Epithelial cell of esophagus (primary cell): ENCODE results near the gene RASSF6.

Experiments
- DNase-seq: peaks from one replicate; pipeline ENCODE4 v3.0.0; 2010; ENCODE audit warnings: low read depth
- H3K4me3 ChIP-seq: 2 replicates; pipeline ENCODE4 v1.5.1; 2011; ENCODE audit warnings: mild to moderate bottlenecking, low read length, control low read depth
- TF ChIP-seq, protein P1 (sequence below): IDR thresholded peaks from 2 replicates; pipeline ENCODE4 v1.5.1; 2011; ENCODE audit warnings: low read depth, mild to moderate bottlenecking, low read length, control low read depth, inconsistent platforms; ENCODE audit not compliant: insufficient read depth; ENCODE audit errors: missing control alignments

Gene RASSF6

DNA sequence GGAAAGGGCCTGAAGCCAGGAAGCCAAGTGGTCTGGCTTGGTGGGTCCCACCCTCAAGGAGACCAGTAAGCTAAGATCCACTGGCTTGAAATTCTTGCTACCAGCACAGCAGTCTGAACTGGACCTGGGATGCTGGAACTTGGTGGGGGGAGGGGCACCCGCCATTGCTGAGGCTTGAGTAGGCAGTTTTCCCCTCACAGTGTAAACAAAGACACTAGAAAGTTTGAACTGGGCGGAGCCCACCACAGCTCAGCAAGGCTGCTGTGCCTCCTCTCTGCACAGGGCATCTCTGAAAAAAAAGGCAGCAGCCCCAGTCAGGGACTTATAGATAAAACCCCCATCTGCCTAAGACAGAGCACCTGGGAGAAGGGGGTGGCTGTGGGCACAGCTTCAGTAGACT is 75.6 kb downstream of the RASSF6 start:
- H3K4me3 ChIP-seq: no peak overlapping the region
- TF ChIP-seq, protein P1, sequence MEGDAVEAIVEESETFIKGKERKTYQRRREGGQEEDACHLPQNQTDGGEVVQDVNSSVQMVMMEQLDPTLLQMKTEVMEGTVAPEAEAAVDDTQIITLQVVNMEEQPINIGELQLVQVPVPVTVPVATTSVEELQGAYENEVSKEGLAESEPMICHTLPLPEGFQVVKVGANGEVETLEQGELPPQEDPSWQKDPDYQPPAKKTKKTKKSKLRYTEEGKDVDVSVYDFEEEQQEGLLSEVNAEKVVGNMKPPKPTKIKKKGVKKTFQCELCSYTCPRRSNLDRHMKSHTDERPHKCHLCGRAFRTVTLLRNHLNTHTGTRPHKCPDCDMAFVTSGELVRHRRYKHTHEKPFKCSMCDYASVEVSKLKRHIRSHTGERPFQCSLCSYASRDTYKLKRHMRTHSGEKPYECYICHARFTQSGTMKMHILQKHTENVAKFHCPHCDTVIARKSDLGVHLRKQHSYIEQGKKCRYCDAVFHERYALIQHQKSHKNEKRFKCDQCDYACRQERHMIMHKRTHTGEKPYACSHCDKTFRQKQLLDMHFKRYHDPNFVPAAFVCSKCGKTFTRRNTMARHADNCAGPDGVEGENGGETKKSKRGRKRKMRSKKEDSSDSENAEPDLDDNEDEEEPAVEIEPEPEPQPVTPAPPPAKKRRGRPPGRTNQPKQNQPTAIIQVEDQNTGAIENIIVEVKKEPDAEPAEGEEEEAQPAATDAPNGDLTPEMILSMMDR: no peak
- DNase-seq: no peak

DNA sequence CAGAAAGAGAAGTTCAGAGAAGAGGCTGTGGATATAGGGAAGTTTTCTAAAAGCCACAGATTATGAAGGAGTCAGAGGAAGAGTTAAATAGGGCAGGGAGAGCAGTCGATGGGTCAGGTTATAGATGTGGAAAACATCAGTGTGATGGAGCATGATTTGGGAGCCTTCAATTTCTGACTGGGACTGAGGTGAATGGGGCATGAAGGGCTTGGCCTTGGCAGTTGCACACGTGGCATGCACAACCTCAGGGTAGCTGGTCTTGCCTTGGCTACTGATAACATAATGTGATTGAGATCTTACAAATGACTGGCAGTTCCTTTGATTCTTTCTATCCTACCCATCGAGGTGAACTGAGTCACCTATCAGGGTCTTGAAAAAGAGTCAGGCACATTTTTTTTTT is 79.0 kb downstream of the RASSF6 start:
- DNase-seq: no peak
- TF ChIP-seq, protein P1: no peak
- no peak overlapping the region for H3K4me3 ChIP-seq

DNA sequence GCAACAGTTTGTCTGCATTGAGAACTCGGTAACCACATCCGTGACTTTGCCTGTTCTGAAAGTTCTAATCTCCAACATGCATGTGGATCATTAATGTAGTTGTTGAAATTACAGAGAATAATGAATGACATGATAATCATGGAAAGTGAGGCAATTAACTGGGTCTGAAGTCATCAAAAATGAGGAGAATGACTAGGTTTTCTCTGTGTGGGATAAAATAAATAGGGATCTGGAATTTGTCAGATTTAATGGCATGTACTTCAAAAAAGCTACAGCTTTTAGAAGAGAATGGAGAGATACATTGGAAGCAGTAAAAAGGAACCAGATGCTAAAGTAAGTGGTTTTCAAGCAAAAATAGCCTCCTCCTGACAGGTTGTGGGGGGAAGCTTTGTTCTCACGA is 79.4 kb downstream of the RASSF6 start:
- no peak for DNase-seq
- H3K4me3 ChIP-seq: no peak overlapping the region
- TF ChIP-seq, protein P1: no peak

DNA sequence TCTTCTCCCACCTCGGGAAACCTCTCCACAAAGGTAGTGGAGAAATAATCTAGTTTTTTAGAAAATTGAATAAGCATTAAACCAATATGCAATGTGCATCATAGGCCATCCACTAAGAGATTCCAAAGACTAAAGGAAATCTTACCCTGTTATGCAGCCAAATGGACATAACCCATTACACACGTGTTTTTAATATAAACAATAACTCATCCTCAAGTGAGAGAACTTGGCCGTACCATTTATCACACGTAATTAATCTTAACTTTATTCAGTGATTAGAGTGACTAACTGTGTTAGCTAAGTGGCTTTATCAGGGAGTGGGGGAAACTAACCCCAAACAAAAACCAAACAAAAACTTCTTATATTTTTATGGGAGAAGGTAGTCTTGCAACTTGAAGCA is 80.8 kb downstream of the RASSF6 start:
- no peak overlapping the region for H3K4me3 ChIP-seq
- no peak for DNase-seq
- TF ChIP-seq, protein P1: no peak

DNA sequence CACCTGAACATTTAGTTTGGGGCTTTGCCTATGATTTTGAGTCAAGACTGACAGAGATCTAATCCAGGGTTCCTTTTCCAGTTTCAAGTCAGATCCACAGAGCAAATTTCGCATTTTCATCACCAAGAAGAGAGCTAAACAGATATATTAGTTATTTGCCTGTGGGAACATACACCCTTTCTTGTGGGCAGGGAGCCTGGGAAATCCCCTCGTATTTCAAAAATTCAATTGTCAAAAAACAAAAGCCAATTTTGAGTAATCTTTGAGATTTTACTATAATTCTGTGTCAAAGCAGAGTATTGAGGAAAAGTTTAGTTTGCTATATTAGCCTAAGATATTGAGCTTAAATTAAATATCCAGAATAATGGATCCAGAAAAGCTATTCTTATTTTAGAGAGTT is 82.1 kb downstream of the RASSF6 start:
- no peak overlapping the region for H3K4me3 ChIP-seq
- no peak for DNase-seq
- TF ChIP-seq, protein P1: no peak

DNA sequence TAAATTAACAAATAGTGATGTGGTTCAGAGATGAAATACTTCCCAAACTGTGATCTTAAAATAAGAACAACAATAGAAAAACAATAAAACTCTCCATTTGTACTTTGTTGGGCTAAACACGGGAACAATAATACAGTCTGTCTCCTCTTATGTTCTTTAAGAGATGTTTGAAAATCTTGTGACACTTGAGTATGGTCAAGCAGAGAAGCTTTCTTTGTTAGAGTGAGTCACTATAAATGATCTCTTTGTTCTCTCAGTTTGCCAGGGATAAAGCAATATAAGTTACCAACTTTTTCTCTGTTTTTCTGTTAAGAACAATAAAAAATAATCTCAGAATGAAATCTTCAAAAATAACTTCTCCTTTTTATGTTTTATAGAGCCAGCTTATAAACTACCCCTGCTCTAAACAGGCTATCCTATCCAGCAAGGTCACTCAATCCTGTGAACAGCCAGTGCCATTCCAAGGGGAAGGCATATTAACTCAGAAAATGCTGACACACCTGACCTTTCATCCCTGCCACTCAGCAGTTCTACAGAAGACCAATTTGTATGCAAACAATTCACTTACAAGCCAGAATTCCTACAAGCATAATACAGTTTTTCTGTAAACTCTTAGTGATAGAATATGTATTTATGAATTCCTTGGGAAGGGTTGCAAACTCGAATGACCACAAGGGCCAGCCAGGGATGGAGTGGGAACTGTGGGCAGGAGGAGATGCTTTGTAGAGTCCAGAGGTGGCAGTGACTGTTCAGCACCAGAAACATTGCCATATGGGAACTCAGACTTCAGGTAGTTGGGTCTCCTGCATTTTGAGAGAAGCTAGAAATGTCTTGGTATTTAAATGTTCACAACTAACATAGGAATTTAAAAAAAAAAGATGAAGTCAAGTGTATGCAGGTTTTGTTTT is 86.5 kb downstream of the RASSF6 start:
- no peak for DNase-seq
- no peak overlapping the region for H3K4me3 ChIP-seq
- TF ChIP-seq, protein P1: no peak

DNA sequence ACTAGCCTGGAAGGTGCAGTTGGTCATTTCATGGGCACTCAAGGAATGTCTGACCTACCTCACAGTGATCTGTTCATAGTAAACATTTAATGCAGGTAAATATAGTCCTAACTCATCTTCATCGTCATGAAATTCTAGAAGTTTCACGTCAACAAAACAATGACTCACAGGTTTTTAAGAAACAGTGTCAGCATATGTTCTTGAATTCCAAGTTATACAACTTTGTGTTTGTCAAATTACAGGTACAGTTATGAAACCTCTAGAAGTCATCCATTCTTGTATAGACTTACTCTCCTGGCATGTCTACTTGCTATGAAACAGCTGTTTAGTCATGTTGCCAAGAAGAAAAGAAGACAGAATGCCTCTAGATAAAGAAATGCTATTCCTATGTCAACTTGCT is 92.1 kb downstream of the RASSF6 start:
- DNase-seq: peak; percentile 86
- TF ChIP-seq, protein P1: no peak
- H3K4me3 ChIP-seq: no peak overlapping the region
